Upper lobe of right lung (tissue), 1 donor: ENCODE data around the gene MTG2. TPM values are rescaled to one million over a fixed set of nuclear protein-coding genes. Genes with fewer than 3 reads are reported as not detected.
"Not testable (repeated sequence)": the region's sequence is repeated elsewhere in the genome, so short reads cannot be mapped to it uniquely, and the experiment has no call there.

Source experiments
- ATAC-seq: fragments of 200-7000 bp; cut with Tn5 transposase; one replicate; pipeline ENCODE4 v1.9.1; 2020; ENCODE audit warnings: mild to moderate bottlenecking, moderate library complexity
- DNase-seq: peaks from one replicate; pipeline ENCODE4 v3.0.0-alpha.2; 2020
- H3K27ac ChIP-seq: fragments of 200-600 bp; one replicate; pipeline ENCODE4 v1.8.0; 2022
- H3K27me3 ChIP-seq: fragments of 200-600 bp; one replicate; pipeline ENCODE4 v1.8.0; 2022; ENCODE audit warnings: mild to moderate bottlenecking
- H3K36me3 ChIP-seq: fragments of 200-600 bp; one replicate; pipeline ENCODE4 v1.8.0; 2022
- H3K4me1 ChIP-seq: fragments of 200-600 bp; one replicate; pipeline ENCODE4 v1.8.0; 2022
- H3K4me3 ChIP-seq: fragments of 200-600 bp; one replicate; pipeline ENCODE4 v1.8.0; 2022; ENCODE audit warnings: mild to moderate bottlenecking
- H3K9me3 ChIP-seq: fragments of 200-600 bp; one replicate; pipeline ENCODE4 v1.8.0; 2022
- intact Hi-C: fragments of 100-400 bp; cut with DNase I; formaldehyde crosslinking; loops from one replicate; pipeline ENCODE4 v1.11.0; 2022
- total RNA-seq: library from RNA; stranded (reverse); fragmentation: NEBNext Ultra II Directional; extraction: Animal tissue kit (Norgen Biotek cat#: 25700); gene quantifications from one replicate; pipeline ENCODE4 v1.2.1, GENCODE V29; 2021
- TF ChIP-seq, protein P1 (sequence below): fragments of 200-600 bp; IDR thresholded peaks from one replicate; pipeline ENCODE4 v1.8.0; 2022; ENCODE audit warnings: antibody characterized with exemption
- donor health status: DM: no; HTN: yes; CAD: no; lungs with severe emphysema.

The MTG2 gene
- total RNA-seq, 1 donor from 2014 or later = 26.5 TPM

DNA sequence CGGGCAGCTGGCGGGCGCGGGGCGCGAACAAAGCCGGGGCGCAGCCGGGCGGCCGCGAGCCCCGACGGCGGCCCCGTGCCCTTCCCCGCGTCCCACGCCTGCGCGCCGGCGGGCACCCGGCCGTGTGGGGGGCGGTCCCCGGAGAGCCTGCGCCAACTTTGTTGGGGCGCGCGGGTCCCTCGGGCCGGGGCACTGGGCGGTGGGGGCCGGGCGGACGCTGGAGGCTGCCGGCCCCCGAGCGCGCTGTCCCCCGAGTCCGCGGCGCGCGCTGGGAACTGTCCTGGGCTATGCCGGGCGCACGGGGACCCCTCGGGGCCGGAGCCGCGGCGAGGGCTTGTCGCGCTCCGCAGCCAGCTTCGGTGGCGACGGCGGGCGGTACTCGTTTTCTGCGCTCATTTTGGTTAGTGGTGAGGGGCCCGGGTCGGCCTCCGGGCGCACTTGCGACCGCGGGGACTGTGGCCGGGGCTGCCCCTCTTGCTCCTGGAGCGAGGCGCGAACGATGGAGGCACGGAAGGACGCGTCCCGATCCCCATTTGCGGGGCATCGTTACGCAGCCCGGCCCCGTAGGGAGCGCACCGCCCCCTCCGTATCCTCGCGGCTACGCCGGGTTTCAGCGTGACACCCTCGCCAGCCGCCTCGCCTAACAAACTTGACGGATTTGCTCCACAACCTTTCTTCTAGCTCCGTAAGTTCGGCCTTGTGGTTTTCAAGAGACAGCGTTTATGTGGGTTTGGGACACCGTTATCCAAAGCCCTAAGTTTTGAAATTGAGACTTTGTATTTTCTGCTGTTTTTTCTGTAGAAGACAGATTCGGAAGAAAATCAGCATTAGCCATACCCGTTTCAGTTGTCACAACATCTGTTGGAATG is 38.6 kb upstream of the MTG2 start:
- Histone ChIP-seq H3K36me3 (peaks cover 16% of the 10 kb centered on the region), H3K27me3 (no peaks in the 10 kb centered on the region), H3K9me3 (no peaks in the 10 kb centered on the region), H3K4me3 (peak overlapping the region; percentile 83), H3K27ac (peak overlapping the region; percentile 89), H3K4me1 (peaks cover 31% of the 10 kb centered on the region)
- TF ChIP-seq, protein P1, sequence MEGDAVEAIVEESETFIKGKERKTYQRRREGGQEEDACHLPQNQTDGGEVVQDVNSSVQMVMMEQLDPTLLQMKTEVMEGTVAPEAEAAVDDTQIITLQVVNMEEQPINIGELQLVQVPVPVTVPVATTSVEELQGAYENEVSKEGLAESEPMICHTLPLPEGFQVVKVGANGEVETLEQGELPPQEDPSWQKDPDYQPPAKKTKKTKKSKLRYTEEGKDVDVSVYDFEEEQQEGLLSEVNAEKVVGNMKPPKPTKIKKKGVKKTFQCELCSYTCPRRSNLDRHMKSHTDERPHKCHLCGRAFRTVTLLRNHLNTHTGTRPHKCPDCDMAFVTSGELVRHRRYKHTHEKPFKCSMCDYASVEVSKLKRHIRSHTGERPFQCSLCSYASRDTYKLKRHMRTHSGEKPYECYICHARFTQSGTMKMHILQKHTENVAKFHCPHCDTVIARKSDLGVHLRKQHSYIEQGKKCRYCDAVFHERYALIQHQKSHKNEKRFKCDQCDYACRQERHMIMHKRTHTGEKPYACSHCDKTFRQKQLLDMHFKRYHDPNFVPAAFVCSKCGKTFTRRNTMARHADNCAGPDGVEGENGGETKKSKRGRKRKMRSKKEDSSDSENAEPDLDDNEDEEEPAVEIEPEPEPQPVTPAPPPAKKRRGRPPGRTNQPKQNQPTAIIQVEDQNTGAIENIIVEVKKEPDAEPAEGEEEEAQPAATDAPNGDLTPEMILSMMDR = no peak
- intact Hi-C loops = no loop called here
- peak; percentile 55 for ATAC-seq
- DNase-seq = peak; percentile 86

DNA sequence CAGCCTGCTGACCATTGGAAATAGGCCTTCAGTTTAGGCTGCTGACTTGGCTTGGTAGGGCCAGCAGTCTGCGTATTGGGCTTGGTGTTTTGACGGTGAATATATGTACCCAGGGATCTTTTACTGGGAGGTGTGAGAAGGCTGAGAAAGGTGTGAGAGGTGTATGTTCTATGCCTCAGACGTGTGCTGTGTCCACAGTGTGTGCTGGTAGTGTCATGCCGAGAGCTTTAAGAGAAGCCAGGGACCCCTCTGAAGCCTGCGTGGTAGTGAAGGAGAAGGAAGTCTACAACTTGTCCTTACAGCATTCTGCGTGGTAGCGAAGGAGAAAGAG is 37.2 kb upstream of the MTG2 start:
- Histone ChIP-seq H3K4me1 (peaks cover 43% of the 10 kb centered on the region), H3K27me3 (no peaks in the 10 kb centered on the region), H3K9me3 (no peaks in the 10 kb centered on the region), H3K36me3 (peaks cover under 1% of the 10 kb centered on the region), H3K4me3 (no peak overlapping the region), H3K27ac (no peak overlapping the region)
- TF ChIP-seq, protein P1 = no peak
- no peak for DNase-seq
- intact Hi-C loops = no loop called here
- ATAC-seq = no peak

DNA sequence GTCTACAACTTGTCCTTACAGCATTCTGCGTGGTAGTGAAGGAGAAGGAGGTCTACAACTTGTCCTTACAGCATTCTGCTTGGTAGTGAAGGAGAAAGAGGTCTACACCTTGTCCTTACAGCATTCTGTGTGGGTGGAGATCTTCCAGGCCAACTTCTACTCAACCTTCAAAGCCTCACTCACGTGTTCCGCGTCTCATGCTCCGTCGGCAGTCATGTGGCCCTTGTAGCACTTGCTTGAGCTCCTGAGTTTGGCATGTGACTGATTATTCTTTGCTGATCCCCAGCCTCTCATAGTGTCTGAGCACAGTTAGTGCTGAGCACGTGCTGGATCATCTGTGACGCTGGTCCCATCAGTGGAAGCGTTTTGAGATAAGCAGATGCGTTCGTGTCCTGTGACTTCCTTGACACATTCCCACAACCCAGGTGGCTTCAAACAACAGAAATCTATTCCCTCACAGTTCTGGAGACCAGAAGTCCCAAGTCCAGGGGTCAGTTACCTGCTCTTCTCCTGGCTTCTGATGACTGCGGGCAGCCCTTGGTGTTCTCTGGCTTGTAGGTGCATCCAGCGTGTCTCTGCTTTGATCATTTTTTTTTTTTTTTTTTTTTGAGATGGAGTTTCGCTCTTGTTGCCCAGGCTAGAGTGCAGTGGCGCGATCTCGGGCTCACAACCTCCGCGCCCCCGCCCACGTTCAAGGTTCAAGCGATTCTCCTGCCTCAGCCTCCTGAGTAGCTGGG is 36.6 kb upstream of the MTG2 start:
- Histone ChIP-seq H3K36me3 (no peaks in the 10 kb centered on the region), H3K27me3 (no peaks in the 10 kb centered on the region), H3K4me3 (no peak overlapping the region), H3K9me3 (no peaks in the 10 kb centered on the region), H3K27ac (no peak overlapping the region), H3K4me1 (peaks cover 37% of the 10 kb centered on the region)
- TF ChIP-seq, protein P1 = no peak
- ATAC-seq = no peak
- no peak for DNase-seq
- intact Hi-C loops = no loop called here

DNA sequence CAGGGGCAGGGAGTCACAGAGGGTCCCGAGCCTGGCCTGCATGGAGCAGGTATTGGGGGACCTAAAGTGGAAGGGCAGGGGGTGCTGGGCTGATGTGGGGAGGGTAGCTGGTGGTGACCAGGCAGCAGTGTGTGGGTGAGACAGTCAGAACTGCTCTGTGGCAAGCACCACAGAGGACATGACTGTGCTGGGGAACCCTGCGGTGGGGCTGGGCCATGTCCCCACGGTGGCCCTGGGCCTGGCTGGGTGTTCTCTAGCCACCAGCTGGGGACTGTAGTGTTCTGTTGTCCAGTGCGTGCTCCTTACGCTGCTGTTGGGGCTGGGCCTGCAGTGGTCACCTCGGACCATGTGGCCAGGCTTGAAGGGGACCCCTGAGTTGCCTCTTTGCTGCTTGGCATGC is 35.7 kb upstream of the MTG2 start:
- ATAC-seq = no peak
- TF ChIP-seq, protein P1 = no peak
- intact Hi-C loops = no loop called here

DNA sequence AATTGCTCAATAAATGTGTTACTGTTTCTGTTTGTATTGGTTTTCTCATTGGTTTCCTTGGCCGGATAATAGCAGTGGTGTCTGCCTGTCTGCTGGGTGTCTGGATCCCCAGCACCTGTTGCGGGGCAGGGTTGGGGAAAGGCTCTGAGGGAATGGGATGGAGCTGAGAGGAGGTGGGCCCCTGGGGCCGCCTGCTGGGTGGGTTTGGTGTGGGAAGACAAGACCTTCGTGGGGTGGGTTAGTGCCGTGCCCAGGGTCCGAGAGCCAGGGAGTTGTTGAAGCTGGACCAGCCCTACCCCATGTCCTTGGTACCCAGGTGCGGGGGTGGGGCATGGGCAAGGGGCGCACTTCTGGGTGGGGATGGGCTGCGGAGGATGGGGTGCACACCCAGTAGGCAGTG is 35.3 kb upstream of the MTG2 start:
- Histone ChIP-seq H3K9me3 (no peaks in the 10 kb centered on the region), H3K36me3 (no peaks in the 10 kb centered on the region), H3K4me3 (no peak overlapping the region), H3K4me1 (peaks cover 28% of the 10 kb centered on the region), H3K27me3 (no peaks in the 10 kb centered on the region), H3K27ac (no peak overlapping the region)
- DNase-seq (no peak), ATAC-seq (no peak)
- TF ChIP-seq, protein P1 = no peak
- intact Hi-C loops = no loop called here

More for the DNA sequence above, 35.7 kb upstream of the MTG2 start:
- Histone ChIP-seq H3K4me3 (no peak overlapping the region), H3K36me3 (no peaks in the 10 kb centered on the region), H3K27me3 (no peaks in the 10 kb centered on the region), H3K27ac (no peak overlapping the region), H3K4me1 (peaks cover 28% of the 10 kb centered on the region), H3K9me3 (no peaks in the 10 kb centered on the region)
- no peak for DNase-seq

DNA sequence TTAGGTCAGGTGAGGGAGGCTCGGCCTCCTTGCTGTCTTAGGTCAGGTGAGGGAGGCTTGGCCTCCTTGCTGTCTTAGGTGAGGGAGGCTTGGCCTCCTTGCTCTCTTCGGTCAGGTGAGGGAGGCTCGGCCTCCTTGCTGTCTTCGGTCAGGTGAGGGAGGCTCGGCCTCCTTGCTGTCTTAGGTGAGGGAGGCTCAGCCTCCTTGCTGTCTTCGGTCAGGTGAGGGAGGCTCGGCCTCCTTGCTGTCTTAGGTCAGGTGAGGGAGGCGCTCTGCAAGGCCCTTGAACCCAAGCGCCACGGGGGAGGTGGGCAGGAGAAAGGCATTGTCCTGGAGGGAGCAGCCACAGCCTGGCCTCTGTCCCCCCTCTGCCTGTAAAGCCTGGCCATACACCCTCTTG is 34.4 kb upstream of the MTG2 start:
- H3K4me3 ChIP-seq, H3K9me3 ChIP-seq, H3K27me3 ChIP-seq, intact Hi-C loops, DNase-seq, ATAC-seq, H3K36me3 ChIP-seq: not testable (repeated sequence)
- Histone ChIP-seq H3K27ac (peak overlapping the region; percentile 55), H3K4me1 (peaks cover 28% of the 10 kb centered on the region)
